HG02571 (cell line): ENCODE data around the gene RAB26.
"Not testable (repeated sequence)": the region's sequence is repeated elsewhere in the genome, so short reads cannot be mapped to it uniquely, and the experiment has no call there.

ENCODE experiments used
- ATAC-seq: cut with Tn5 transposase; IDR thresholded peaks from one replicate; pipeline ENCODE4 v1.9.1; 2021; ENCODE audit warnings: mild to moderate bottlenecking, moderate library complexity; ENCODE audit not compliant: unreplicated experiment

Gene RAB26

GRCh38 chr16:2116428-2116827 lies 32.0 kb upstream of the RAB26 start:
- not testable (repeated sequence) for ATAC-seq

- not testable (repeated sequence) for ATAC-seq
Observed at GRCh38 chr16:2117341-2117740, 31.1 kb upstream of the RAB26 start.

GRCh38 chr16:2117960-2118722 lies 30.3 kb upstream of the RAB26 start:
- ATAC-seq, result not testable (repeated sequence)

- ATAC-seq, result not testable (repeated sequence)
Observed at GRCh38 chr16:2121325-2121724, 27.1 kb upstream of the RAB26 start.

GRCh38 chr16:2121853-2122252 lies 26.6 kb upstream of the RAB26 start:
- ATAC-seq, result no peak

- no peak for ATAC-seq
Observed at GRCh38 chr16:2122429-2122828, 26.0 kb upstream of the RAB26 start.

GRCh38 chr16:2122934-2123683 lies 25.3 kb upstream of the RAB26 start:
- ATAC-seq, result not testable (repeated sequence)

GRCh38 chr16:2123706-2124376 lies 24.6 kb upstream of the RAB26 start:
- ATAC-seq, result not testable (repeated sequence)

GRCh38 chr16:2124377-2124693 lies 24.1 kb upstream of the RAB26 start:
- ATAC-seq, result not testable (repeated sequence)

- ATAC-seq, result not testable (repeated sequence)
Observed at GRCh38 chr16:2124694-2125444, 23.6 kb upstream of the RAB26 start.

- not testable (repeated sequence) for ATAC-seq
Observed at GRCh38 chr16:2125609-2126008, 22.8 kb upstream of the RAB26 start.

GRCh38 chr16:2126161-2126743 lies 22.2 kb upstream of the RAB26 start:
- ATAC-seq, result not testable (repeated sequence)

GRCh38 chr16:2126928-2127556 lies 21.4 kb upstream of the RAB26 start:
- not testable (repeated sequence) for ATAC-seq

GRCh38 chr16:2127630-2128280 lies 20.7 kb upstream of the RAB26 start:
- not testable (repeated sequence) for ATAC-seq

- not testable (repeated sequence) for ATAC-seq
Observed at GRCh38 chr16:2129251-2129650, 19.2 kb upstream of the RAB26 start.

- not testable (repeated sequence) for ATAC-seq
Observed at GRCh38 chr16:2129890-2130447, 18.5 kb upstream of the RAB26 start.

- not testable (repeated sequence) for ATAC-seq
Observed at GRCh38 chr16:2133797-2134196, 14.6 kb upstream of the RAB26 start.

- not testable (repeated sequence) for ATAC-seq
Observed at GRCh38 chr16:2135071-2135470, 13.4 kb upstream of the RAB26 start.
